GM18508 (cell line): ENCODE measurements around the gene TSC2.
"Not testable (repeated sequence)": the region's sequence is repeated elsewhere in the genome, so short reads cannot be mapped to it uniquely, and the experiment has no call there.

Source experiments
- ATAC-seq: cut with Tn5 transposase; IDR thresholded peaks from one replicate; pipeline ENCODE4 v1.9.1; 2021; ENCODE audit warnings: moderate number of reproducible peaks; ENCODE audit not compliant: insufficient read depth, unreplicated experiment

TSC2 gene

GRCh38 chr16:2028620-2029220 is 19.1 kb upstream of the TSC2 start:
- no peak for ATAC-seq

DNA sequence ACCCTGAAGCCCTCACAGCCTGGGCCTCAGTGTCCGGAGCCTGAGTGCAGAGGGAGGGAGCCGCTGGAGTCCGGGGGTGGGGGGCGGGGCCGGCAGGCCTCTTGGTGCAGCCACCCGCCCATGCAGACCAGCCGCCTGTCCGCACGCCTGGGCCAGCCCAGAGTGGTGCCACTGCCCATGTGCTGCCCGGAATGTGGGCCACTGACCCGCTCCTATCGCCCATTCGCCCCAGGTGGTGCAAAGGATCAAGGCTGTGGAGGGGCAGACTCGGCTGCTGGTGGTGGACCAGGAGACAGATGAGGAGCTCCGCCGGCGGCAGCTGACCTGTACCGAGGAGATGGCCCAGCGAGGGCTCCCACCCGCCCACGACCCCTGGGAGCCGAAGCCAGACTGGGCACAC is 18.4 kb upstream of the TSC2 start:
- ATAC-seq, result no peak

DNA sequence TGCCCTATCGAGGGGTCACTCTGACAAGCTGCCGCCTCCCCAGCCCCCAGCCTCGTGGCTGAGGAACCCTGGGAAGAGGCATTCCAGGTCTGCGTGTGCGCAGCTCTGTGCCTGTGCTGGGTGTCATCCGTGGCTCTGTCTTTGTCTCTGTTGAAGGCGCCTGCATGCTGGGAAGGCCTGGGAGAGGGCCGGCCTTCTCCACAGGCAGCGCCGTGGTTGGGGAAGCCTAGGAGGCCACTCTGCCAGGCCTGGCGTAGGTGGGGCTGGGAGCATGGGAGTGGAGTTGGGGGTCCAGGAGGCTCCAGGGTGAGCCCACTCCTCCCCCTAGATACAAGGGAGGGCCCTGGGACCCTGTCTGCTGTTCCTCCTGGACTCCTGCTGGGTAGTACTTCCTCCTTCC is 17.7 kb upstream of the TSC2 start:
- ATAC-seq, result no peak

DNA sequence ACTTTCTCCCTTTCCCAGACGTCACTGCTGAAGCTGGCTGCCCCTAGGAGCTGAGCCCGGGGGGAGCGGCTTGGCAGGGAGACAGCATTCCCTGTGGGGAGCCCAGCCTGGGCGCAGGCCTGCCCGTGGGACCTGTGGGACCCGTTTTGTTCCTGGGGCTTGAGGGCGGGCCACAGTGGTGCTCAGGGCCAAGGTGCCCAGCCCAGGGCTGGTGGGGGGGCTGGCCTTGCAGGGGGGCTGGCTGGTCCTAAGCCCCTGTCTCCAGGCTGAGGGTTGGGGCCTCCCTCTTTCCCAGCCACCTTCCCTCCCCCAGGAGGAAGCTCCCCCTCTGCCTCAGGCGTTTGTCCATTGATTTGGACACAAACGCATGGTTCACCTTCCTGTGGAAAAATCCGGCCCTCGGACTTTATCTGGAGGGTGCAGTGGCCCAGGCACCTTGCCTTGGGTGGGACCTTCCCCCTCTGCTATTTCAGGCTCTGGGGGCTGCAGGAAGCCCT is 16.7 kb upstream of the TSC2 start:
- no peak for ATAC-seq

DNA sequence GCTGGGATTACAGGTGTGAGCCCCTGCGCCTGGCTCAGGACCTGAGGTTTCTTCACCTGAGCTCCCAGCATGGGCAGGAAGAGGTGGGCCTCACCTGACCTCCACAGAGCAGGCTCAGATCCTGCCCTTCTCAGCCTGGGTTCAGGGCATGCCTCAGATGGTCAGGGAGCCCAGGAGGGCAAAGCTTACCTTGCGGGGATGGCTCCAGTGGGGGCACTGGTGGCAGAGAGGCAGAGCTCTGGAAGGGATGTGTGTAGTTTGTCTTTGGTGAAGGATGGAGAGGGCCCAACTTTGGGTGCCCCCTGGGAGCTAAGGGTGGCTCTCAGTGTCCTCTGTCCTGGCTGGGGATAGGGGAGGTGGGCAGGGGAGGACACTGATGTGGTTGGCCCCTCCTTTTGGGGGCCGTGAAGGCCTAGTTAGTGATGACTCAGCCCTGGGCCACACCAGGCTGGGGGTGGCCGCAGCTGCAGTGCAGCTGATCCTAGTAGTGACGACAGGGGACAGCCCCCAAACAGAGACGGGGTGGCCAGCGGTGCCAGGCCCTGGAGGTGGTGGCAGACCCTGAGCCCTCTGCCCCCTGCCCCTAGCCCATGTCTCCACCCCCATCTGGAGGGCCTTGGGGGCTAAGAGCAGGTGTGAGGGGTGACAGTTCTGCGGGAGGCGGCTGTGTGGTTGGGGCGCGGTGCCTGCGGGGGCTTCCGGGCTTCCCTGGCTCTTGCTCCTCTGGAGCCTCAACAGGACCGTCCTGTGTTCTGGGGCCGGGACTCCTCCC is 15.3 kb upstream of the TSC2 start:
- no peak for ATAC-seq

DNA sequence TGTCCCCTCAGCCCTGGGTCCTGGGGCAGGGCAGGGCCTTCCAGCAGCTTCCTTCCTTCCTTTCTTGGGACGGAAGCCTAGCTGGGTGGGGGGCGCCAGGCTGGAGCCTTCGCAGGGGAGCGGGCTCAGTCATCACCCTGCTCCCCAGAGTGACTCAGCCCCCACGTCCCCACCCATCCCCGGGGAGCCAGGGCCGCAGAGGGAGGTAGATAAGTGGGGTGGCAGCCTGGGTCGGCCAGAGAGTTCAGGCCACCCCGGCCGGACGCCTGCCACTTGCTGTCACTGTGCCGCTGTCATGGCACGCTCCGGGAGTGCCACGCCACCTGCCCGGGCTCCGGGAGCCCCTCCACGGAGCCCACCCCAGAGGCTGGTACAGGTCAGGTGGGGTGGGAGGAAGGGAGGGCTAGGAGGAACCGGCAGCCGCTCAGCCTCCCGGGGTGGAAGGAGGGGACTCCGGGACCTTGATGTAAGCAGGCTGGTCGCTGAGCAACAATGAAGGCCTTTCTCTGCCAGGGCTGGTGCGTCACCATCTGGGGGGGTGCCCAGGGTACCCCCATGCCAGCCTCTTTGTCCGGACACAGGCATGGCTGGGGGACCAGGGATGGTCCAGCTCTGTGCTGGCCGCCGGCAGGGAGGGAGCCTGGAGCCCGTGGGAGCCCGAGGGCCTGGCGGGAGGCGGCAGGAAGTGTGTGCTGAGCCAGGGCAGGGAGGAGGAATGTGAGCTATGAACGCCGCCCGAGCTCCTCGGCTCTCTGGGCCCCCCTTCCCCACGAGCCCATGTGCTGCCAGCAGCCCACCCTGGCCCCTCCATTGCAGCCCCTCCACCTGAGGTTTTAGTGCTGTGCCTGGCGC is 14.5 kb upstream of the TSC2 start:
- no peak for ATAC-seq

- not testable (repeated sequence) for ATAC-seq
Observed at GRCh38 chr16:2033909-2034695, 13.7 kb upstream of the TSC2 start.

DNA sequence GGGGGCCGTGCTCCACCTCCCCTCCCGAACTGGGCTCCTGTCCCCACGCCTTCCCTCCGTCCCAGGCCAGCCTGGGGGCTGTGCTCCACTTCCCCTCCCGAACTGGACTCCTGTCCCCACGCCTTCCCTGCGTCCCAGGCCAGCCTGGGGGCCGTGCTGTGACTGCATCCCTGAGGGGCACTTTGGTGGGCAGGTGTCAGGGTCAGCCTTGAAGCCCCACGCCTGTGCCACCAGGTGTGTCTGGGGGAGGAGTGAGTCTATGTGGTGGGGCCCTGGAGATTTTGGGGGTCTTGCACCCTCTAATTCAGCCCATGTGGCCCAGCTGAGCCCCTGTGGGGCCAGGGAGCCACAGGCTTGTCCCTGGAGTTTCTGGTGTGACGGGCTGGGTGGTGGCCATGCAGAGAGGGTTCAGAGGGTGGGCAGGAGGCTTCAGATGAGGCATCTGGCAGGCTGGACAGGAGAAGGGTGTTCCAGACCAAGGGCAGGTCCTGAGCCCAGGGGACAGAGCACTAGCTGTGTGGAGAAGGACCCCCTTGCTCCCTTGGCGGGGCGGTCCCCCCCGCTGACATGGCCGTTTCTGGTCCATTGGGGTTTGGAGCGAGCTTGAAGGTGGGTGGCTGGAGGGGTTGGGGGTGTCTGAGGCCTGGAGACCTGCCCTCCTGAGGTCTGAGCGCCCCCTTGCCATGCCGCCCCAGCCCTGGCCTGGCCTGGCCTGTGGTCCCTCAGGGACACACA is 12.9 kb upstream of the TSC2 start:
- ATAC-seq, result no peak

GRCh38 chr16:2035431-2036199 is 12.2 kb upstream of the TSC2 start:
- ATAC-seq, result no peak

DNA sequence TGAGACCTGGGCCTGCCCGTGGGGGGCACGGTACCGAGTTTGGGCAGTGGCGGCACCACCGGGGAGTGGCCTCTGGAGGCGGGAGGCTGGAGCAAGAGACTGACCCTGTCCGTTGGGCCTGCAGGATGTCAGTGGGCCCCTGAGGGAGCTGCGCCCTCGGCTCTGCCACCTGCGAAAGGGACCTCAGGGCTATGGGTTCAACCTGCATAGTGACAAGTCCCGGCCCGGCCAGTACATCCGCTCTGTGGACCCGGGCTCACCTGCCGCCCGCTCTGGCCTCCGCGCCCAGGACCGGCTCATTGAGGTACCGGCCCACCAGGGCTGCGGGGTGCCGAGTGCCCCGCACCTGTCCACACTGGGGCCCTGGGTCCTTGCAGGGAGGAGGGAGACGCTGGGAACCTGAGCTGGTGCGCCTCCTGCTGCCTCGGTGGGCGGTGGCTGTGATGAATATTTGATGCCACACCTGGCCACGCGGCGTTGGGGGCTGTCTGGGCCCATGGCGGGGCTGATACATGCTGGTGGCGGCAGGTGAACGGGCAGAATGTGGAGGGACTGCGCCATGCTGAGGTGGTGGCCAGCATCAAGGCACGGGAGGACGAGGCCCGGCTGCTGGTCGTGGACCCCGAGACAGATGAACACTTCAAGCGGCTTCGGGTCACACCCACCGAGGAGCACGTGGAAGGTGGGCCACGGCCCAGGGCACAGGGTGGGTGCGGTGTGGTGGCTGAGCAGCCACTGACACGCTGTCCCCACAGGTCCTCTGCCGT is 11.4 kb upstream of the TSC2 start:
- no peak for ATAC-seq

DNA sequence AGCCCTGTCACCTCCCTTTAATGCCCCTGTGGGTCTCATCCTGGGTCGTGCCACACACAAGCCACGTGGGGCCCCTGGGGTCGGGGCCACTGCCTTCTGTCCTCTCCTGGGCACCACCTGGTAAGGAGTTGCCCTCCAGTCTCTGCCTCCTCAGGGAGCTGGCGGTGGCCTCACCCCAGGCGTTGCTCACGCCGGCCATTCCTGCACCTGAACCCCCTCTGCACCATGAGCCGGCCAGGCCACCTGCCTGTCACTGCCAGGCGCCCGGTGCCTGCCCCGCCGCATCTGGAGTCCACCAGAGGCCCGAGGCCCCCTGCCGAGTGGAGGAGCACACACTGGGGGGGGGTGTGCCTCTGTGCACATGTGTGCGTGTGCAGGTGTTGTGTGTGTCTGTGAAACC is 10.7 kb upstream of the TSC2 start:
- ATAC-seq, result no peak

GRCh38 chr16:2037647-2038381 is 10.0 kb upstream of the TSC2 start:
- no peak for ATAC-seq

DNA sequence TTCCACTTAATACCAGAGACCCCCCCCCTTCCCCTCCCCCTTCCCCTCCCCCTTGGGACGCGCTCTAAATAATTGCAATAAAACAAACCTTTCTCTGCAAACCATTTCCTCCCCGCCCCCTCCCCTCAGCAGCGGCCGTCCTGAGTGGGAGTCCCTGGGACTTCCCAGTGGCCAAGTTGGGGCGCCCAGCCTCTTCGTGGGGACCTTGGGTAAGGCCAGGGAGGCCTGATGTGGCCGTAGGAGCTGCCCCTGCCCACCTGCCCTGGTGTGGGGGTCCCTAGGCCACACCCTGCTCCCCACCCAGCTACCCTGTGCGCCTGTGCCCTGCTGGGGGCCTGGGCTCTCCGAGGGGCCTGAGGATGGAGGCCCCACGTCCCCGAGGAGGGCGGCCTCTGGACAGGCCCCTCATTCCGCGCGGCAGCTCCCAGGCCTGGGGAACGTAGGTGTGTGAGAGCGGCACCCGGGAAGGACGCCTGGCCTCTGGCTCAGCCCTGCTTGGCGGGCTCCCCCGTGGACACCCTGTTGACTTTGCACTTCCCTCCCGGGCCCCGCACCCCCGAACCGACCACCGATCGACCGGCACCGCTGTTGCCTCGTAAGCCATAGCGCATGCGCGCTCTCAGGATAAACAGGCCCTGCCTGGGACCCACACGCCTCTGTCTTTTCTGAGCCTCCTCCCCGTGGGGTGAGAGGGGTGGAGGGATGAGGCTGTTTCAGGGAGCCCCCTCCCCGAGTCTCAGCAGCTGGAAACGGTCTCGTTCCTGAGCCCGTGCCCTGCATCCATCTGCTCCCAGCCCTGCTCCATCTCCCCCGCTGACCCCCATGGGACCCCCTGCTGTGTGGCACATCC is 9.2 kb upstream of the TSC2 start:
- ATAC-seq, result no peak

DNA sequence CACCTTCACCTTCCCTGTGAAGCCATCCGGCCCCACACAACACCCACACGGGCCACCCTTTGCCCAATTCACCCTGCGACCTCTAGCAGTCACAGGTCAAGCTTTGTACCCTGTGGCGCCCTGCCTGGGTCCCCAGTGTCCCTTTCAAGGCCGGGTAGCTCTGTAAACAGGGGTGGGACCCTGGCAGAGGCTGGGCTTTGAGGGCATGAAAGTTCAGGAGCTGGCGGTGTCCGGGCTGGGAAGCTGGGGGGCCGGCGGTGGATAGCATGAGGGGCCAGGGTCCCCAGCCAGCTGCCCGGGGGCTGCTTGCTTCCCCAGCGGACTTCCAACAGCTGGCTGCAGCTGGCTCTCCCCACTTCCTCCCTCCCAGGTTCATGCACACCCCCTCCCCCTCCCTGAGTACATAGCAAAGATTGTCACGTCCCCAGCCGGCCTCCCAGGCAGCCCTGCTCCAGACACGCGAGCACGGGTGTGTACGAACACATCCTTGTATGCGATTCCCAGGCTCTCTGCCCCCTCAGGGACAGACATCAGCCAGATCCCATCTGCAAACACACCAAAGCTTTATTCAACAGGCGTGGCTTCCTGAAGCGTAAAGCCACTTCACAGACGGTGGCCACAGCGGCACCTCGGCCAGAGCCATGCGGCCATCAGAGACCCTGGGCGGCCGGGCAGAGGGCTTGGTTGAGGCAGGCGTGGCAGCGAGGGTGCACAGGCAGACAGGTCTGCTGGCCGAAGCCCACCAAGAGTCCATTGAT is 8.3 kb upstream of the TSC2 start:
- ATAC-seq, result no peak

GRCh38 chr16:2040041-2040786 is 7.6 kb upstream of the TSC2 start:
- no peak for ATAC-seq
